Prostate gland (tissue), 2 donors: ENCODE measurements around the gene PLCG2. TPM values are rescaled to one million over a fixed set of nuclear protein-coding genes. Genes with fewer than 3 reads are reported as not detected.
"Not testable (repeated sequence)": the region's sequence is repeated elsewhere in the genome, so short reads cannot be mapped to it uniquely, and the experiment has no call there.

Experiments
- DNase-seq: peaks from one replicate; pipeline ENCODE4 v3.0.0-alpha.2; 2019; ENCODE audit warnings: low spot score
- H3K27ac ChIP-seq, 2 donors: fragments of 200-600 bp; sonication (generic); 2 replicates each; pipeline ENCODE4 v1.5.1; 2017 to 2019
- H3K27me3 ChIP-seq: fragments of 200-600 bp; sonication (generic); replicated peaks from 2 replicates; pipeline ENCODE4 v1.5.1; 2019; ENCODE audit not compliant: insufficient read depth
- H3K36me3 ChIP-seq, 2 donors: fragments of 200-600 bp; sonication (generic); 1 replicate in 1 of 2; 2 replicates in 1 of 2; pipeline versions ENCODE4 v1.5.1 to v1.8.1; 2017 to 2019
- H3K4me1 ChIP-seq: fragments of 200-600 bp; sonication (generic); replicated peaks from 2 replicates; pipeline ENCODE4 v1.5.1; 2019
- H3K4me3 ChIP-seq, 2 donors: fragments of 200-600 bp; sonication (generic); 2 replicates each; pipeline ENCODE4 v1.5.1; 2017 to 2019
- H3K9me3 ChIP-seq: fragments of 200-600 bp; sonication (generic); 2 replicates; pipeline ENCODE4 v1.5.1; 2017
- POLR2A ChIP-seq: fragments of 450-650 bp; IDR thresholded peaks from one replicate; pipeline ENCODE4 v1.6.1; 2016; ENCODE audit warnings: antibody characterized with exemption, mild to moderate bottlenecking
- POLR2AphosphoS5 ChIP-seq: sonication (generic); formaldehyde crosslinking; IDR thresholded peaks from one replicate; pipeline ENCODE4 v1.6.1; 2017; ENCODE audit warnings: antibody characterized with exemption
- WGBS: methylation state at CpG from one replicate; pipeline ENCODE4 v1.1.5; 2018; 5-methylcytosine and 5-hydroxymethylcytosine counted together
- intact Hi-C: fragments of 100-400 bp; cut with DNase I; formaldehyde crosslinking; loops from one replicate; pipeline ENCODE4 v1.14.2; 2022
- total RNA-seq, 2 donors: library from RNA; depleted of rRNA; stranded (reverse); fragments of >200 nt; gene quantifications; one replicate each; pipeline ENCODE4 v1.1.0, GENCODE V29; 2016
- TF ChIP-seq, protein P1 (sequence below), 4 experiments: fragments of 200-600 bp in 2 of 4; fragments of 450-650 bp in 2 of 4; sonication (generic) in 2 of 4; IDR thresholded peaks; 1 replicate in 3 of 4; 2 replicates in 1 of 4; pipeline ENCODE4 v1.5.1; 2016 to 2019; ENCODE audit warnings: antibody characterized with exemption in 4 of 4, mild to moderate bottlenecking in 2 of 4, moderate library complexity in 2 of 4

Gene PLCG2
- total RNA-seq, 2 donors from 2014 or later: 10.3 to 12.8 TPM

DNA sequence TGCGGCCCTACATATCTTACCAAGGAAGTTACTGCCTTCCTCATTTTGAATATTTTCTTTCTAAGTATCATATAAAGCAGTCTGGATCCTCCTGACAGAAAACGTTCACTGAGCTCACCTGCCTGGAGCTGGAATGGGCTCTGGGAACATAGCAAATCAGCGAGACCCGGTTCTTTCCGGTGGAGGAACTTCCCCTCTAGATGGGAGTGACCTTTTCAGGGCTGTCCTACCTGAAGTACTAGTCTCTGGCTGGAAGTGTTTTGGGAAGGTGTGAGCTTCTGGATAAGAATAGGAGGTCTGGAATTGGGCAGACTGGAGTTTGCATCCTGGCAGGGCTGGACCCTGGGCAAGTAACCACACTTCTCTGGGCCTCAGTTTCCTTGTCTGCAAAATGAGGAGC is 152.8 kb downstream of the PLCG2 start:
- Histone ChIP-seq H3K4me3 (no peak overlapping the region), H3K4me1 (no peaks in the 10 kb centered on the region), H3K36me3 (no peaks in the 10 kb centered on the region), H3K27me3 (peaks cover 3% of the 10 kb centered on the region), H3K9me3 (no peaks in the 10 kb centered on the region), H3K27ac (no peak overlapping the region)
- 87% methylated on average over 5 of the region's 5 CpGs for WGBS
- intact Hi-C loops: no loop called here
- TF ChIP-seq, protein P1, sequence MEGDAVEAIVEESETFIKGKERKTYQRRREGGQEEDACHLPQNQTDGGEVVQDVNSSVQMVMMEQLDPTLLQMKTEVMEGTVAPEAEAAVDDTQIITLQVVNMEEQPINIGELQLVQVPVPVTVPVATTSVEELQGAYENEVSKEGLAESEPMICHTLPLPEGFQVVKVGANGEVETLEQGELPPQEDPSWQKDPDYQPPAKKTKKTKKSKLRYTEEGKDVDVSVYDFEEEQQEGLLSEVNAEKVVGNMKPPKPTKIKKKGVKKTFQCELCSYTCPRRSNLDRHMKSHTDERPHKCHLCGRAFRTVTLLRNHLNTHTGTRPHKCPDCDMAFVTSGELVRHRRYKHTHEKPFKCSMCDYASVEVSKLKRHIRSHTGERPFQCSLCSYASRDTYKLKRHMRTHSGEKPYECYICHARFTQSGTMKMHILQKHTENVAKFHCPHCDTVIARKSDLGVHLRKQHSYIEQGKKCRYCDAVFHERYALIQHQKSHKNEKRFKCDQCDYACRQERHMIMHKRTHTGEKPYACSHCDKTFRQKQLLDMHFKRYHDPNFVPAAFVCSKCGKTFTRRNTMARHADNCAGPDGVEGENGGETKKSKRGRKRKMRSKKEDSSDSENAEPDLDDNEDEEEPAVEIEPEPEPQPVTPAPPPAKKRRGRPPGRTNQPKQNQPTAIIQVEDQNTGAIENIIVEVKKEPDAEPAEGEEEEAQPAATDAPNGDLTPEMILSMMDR (IDR thresholded peaks at IDR 0.05): no peak
- TF ChIP-seq POLR2AphosphoS5: no peak
- TF ChIP-seq POLR2A: no peak
- DNase-seq: no peak

DNA sequence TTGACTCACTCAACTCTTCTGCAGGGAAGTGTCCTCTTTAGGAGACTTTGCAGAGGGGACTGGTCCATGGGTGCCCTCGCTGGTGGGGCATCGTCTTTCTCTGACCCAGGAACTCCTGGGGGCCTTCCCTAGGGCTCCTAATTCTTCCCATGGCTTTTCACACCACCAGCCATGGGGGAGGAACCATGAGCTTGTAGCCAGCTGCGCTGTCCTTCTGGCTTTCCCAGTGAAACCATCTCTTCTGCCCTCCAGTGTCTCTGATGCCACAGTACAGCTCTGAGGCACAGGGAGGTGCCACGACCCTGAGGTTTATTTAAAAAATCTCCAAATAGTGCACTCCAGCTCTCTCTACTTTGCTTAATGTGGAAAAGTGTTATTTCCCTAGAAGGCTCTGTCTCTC is 153.6 kb downstream of the PLCG2 start:
- no peak overlapping the region for H3K4me3 ChIP-seq
- intact Hi-C loops: no loop called here
- no peak overlapping the region for H3K27ac ChIP-seq
- H3K9me3 ChIP-seq: no peaks in the 10 kb centered on the region
- no peak for DNase-seq
- peaks cover 3% of the 10 kb centered on the region for H3K27me3 ChIP-seq
- WGBS: 88% methylated on average over 4 of the region's 4 CpGs
- TF ChIP-seq POLR2A (no peak), POLR2AphosphoS5 (no peak)
- TF ChIP-seq, protein P1 (IDR thresholded peaks at IDR 0.05): no peak
- no peaks in the 10 kb centered on the region for H3K4me1 ChIP-seq
- no peaks in the 10 kb centered on the region for H3K36me3 ChIP-seq

DNA sequence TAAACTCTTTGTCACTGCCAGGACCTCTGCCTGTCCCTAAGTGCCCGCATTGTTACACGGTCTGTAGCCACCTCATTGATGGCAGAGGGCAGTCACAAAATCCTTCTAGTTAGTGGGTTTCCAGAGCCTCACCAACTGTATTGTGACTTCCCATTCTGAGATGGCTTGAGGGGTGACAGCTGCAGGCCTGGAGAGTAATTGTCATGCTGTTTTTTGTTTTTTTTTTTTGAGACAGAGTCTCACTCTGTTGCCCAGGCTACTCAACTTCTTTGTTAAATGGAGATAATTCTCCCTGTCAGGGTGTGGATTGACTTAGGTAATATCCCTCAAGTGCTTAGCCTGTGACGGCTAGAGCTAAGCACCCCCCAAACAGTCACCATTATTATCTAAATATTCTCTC is 154.3 kb downstream of the PLCG2 start:
- Histone ChIP-seq H3K4me3 (no peak overlapping the region), H3K4me1 (no peaks in the 10 kb centered on the region), H3K27ac (no peak overlapping the region), H3K9me3 (no peaks in the 10 kb centered on the region), H3K27me3 (peaks cover 3% of the 10 kb centered on the region), H3K36me3 (no peaks in the 10 kb centered on the region)
- 94% methylated on average over 3 of the region's 3 CpGs for WGBS
- TF ChIP-seq POLR2A: no peak
- no peak for TF ChIP-seq POLR2AphosphoS5
- TF ChIP-seq, protein P1 (IDR thresholded peaks at IDR 0.05): no peak
- DNase-seq: no peak
- intact Hi-C loops: no loop called here

DNA sequence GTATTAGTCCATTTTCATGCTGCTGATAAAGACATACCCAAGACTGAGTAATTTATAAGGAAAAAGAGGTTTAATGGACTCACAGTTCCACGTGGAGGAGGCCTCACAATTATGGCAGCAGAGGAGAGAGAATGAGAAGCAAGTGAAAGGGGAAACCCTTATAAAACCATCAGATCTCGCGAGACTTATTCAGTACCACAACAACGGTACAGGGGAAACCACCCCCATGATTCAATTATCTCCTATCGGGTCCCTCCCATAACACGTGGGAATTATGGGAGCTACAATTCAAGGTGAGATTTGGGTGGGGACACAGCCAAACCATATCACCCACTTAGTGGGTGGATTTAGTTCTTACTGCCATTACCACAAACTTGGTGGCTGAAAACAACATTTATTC is 155.6 kb downstream of the PLCG2 start:
- H3K27ac ChIP-seq, H3K4me3 ChIP-seq, DNase-seq, H3K36me3 ChIP-seq, H3K4me1 ChIP-seq, intact Hi-C loops, H3K27me3 ChIP-seq, H3K9me3 ChIP-seq: not testable (repeated sequence)
- WGBS: 82% methylated on average over 6 of the region's 6 CpGs

DNA sequence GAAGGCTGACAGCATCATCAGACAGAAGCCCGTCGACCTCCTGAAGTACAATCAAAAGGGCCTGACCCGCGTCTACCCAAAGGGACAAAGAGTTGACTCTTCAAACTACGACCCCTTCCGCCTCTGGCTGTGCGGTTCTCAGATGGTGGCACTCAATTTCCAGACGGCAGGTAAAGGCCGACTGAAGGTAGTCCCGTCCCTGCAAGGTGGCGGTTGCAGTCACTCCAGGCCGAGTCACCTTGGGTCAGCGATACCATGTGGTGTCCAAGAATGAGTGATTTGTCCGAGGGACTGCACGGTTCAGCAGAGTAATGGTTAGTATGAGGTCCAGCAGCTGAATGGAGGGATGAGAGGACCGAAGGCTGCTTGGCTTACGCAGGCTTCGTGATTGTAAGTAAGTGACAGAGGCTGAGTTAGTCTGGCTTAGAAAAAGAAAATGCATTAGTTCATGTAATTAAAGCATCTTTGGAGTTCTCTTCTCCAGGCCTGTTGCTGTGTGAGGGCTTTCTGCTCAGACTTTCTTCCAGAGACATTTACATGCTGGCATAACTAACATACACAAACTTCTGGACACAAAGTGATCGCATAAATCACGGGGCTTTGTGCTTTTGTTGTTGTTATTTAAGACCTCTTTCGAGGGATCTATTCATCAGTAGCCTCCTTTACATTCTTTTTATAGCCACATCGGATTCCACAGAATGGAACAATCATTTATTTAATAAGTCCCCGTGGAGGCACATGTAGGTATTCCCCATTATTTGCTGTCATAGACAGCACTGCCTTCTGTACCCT is 157.3 kb downstream of the PLCG2 start:
- H3K9me3 ChIP-seq: no peaks in the 10 kb centered on the region

More for the DNA sequence above, 157.3 kb downstream of the PLCG2 start:
- no peak for DNase-seq
- no peaks in the 10 kb centered on the region for H3K36me3 ChIP-seq
- no peaks in the 10 kb centered on the region for H3K4me1 ChIP-seq
- no peak overlapping the region for H3K4me3 ChIP-seq
- no peaks in the 10 kb centered on the region for H3K27me3 ChIP-seq
- TF ChIP-seq POLR2AphosphoS5: no peak
- no peak for TF ChIP-seq POLR2A
- TF ChIP-seq, protein P1 (IDR thresholded peaks at IDR 0.05): no peak
- 80% methylated on average over 23 of the region's 23 CpGs for WGBS
- intact Hi-C loops: no loop called here
- H3K27ac ChIP-seq: no peak overlapping the region
